ENCODE measurements around the gene MBNL3.

- TF ChIP-seq CTCF (IDR thresholded peaks at IDR 0.05) (no peak), EZH2 (IDR thresholded peaks at IDR 0.05) (no peak), EZH2phosphoT487 (IDR thresholded peaks at IDR 0.05) (no peak)
Observed at GRCh38 chrX:132520213-132520612, 31.4 kb upstream of the MBNL3 start.
